Globus pallidus (tissue), 1 donor: Measurements from ENCODE around the gene PATJ.
"Not testable (repeated sequence)": the region's sequence is repeated elsewhere in the genome, so short reads cannot be mapped to it uniquely, and the experiment has no call there.

ENCODE experiments used
- DNase-seq: peaks from one replicate; pipeline ENCODE4 v3.0.0-alpha.2; 2015; ENCODE audit warnings: low spot score

The PATJ gene

DNA sequence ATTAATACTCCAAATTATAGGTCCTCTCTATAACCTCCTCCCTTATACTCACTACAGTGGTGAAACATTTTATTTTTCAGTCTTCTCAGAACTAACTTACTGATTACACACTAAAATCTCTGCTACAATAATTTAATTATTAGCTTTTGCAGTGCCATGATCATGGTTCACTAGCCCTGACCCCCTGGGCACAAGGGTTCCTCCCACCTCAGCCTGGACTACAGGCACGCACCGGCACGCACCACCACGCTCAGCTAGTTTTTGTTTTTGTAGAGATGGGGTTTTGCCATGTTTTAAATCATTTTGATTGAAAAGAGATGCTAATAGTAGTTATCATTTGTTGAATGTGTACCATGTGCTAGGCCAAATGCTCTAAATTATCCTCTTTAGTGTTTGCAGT lies 6.3 kb downstream of the PATJ start:
- no peak for DNase-seq

DNA sequence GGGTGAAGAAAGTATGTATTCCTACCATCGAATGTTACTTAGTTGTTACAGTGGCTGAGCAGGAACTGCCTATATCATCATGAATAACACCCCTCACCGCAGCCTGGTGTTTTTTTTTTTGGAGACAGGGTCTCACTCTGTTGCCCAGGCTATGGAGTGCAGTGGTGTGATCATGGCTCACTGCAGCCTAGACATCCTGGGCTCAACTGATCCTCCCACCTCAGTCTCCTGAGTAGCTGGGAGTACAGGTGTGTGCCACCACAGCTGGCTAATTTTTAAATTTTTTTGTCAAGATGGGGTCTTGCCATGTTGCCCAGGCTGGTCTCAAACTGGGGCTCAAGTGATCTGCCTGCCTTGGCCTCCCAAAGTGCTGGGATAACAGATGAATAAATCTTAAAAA lies 7.3 kb downstream of the PATJ start:
- no peak for DNase-seq

DNA sequence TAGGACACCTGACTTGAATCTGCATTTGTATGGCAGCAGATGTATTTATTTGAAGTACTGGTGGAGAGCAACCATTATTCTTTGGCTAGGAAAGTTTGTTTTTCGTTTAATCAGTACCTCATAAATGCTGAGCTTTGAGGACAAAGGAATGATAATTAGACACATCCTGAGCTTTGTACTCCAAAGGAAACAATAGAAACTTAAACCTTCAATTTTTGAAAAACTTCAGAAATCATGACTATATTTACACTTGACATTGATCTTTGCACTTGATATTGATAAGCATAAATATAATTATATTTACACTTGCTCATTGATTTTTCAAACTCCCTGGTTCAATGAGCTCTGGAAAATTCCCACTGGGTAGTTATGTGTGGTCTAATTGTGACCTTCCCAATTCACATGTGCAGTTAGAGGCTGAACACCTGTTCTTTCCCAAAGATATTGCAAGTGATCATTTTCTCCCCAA lies 10.7 kb downstream of the PATJ start:
- no peak for DNase-seq

DNA sequence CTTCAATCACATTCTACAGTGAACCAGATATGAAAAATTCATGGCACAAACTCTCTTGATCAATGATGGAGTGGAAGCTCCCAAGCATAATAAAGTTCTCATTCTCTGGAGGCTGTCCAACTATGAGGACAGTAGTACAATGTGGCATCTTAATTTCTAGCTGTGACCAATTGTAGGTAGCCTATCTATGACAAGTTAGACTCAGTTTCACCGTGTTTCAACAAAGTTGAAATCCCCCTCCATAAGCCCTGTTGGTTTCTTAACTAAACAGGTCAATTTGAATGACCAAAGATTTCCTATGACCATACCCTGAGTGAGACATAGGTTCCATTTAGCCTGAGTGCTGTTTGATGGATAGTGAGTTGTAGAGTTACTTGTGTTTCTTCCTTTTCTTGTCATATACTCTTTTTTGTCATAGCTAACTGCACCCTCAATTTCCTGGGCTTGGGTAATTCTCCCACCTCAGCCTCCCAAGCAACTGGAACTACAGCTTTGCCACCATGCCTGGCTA lies 11.8 kb downstream of the PATJ start:
- DNase-seq, result no peak

DNA sequence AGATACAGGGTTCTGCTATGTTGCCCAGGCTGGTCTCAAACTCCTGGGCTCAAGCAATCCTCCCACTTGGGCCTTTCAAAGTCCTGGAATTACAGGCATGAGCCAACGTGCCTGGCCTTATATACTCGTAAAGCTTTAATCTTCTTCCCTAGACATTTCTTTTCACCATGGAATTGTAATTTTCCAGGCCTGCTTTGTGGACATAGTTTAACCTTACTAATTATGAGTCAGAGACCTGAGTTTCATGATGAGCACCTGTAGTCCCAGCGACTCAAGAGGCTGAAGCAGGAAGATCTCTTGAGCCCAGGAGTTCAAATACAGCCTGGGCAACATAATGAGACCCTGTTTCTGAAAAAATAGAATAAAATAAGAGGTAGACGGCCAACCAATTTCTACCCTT lies 12.3 kb downstream of the PATJ start:
- DNase-seq, result no peak

DNA sequence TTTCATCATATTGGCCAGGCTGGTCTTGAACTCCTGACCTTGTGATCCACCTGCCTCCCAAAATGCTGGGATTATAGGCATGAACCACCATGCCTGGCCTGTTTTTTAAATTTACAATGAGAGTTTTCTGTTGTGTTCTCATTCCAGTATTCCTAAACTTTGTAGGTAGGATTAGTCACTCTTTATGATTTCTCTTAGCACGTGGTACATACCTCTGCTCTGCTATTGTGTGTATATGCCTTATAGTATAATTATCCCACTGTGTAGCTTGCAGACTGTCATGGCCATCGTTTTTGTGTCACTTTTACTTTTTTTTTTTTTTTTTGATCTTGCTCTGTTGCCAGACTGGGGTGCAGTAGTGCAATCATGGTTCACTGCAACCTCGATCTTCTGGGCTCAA lies 14.5 kb downstream of the PATJ start:
- no peak for DNase-seq

DNA sequence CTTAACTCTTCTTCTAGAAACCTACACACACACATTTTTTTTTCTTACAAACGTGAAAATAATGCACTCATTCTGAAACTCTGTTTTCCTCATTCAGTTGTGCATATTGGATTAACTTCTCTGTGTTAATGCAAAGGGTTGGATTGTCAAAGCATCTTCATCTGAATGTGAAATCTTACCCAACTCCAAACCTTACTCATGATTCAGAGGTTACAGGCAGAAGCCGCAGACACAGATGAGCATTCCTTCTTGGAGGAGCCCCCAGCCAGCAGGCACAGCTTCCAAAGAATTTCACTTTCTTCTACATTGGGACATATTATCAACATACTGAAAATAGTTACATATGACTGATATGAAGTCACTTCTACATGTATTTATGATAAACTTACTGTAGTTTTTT lies 15.7 kb downstream of the PATJ start:
- no peak for DNase-seq

DNA sequence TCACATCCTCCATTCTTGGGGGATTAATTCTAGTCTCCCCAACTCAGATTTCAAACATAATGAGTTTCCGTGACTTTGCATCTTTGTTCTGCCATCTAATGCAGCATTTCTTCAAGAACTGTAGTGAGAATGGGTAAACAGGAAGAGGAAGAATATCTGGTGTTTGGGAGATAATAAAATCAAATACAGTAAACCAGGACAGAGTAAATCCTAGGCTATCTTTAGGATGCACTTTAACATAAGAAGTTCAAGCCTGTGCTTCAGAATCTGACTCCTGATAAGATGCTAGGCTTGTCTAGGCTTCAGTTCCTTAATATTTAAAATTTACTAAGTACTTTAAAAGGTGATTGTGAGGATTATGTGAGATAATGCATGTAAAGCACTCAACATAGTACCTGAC lies 27.9 kb downstream of the PATJ start:
- no peak for DNase-seq

DNA sequence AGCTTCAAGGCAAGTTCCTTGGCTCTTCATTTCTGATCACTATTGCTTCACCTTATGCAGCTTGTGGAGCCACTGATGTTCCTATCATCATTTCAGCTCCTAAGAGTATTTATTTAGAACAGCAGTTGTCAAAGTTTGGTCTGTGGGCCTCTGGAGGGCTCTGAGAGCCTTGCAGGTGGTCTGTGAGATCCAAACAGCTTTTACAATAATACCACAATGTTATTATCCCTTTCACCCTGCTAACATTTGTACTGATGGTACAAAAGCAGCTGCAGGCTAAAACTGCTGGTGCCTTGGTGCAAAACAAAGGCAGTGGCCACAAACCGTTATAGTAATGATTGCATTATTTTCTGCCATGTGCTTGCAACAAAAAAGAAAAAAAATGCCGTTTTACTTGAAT lies 33.8 kb downstream of the PATJ start:
- no peak for DNase-seq

DNA sequence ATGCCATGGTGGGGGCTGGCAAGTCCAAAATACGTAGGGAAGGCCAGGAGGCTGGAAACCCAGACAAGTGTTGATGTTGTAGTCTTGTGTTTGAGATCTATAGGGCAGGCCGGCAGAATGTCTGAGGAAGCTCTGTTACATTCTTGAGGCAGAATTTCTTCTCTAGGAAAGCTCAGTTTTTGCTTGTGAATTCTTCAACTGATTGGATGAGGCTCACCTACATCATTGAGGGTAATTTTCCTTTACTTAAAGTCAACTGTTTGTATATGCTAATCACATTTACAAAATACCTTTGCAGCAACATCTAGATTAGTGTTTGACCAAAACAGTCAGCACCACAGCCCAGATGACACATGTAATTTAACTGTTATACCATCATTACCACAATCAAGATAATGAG lies 37.0 kb downstream of the PATJ start:
- DNase-seq, result no peak

DNA sequence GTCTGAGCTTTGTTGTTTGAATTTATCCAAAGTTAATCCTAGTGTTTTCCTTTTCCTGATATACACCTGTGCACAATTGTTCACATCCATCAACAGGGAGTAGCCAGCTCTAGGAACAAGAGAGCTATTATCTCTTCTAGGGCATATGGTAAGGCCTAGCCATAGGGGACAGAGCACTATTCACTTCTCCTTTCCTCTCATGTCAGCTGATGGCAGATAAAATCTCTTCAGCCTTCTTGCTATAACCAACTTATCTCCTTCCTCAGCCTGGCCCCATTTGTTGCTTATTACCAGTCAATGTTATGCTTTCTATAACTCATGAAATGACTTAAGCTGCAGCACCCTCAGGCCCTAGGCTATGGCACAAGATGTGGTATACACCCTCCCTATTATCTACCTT lies 38.9 kb downstream of the PATJ start:
- no peak for DNase-seq

DNA sequence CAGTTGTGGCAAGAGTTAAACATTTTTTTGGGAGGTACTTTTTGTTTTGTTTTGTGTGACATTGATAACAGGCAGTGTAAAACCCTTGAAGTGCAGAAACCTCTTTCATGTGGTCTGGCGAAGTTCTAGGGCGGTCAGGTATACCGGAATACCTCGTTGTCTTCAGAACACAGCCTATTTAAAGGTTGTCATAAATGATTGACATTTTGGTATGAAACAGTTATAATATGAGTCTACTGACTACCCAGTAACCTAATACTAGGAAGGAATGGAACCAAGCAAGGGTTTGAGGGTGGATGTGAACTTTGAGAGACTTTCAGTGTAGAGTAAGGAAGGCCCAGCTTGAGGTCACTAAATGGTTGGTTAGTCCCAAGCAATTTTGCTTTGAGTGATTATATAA lies 40.5 kb downstream of the PATJ start:
- no peak for DNase-seq

DNA sequence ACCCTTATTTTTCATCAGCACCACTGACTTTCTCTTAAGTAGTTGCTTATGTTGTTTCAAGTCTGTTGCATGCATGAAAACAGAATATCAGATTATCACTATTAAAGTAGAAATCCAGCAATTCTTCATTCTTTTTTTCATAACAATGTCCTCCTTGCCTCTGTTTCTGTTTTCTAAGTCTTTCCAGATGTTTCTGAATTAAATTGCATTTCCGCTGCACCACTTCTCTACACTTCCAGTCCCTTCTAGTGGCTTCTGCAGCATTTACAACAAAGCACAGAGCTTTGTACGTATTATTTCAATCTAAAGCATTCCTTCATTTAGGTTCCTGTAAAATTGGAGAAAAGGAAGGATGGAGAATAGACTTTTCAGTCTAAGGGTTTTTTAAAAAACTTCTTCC lies 42.4 kb downstream of the PATJ start:
- DNase-seq, result no peak

DNA sequence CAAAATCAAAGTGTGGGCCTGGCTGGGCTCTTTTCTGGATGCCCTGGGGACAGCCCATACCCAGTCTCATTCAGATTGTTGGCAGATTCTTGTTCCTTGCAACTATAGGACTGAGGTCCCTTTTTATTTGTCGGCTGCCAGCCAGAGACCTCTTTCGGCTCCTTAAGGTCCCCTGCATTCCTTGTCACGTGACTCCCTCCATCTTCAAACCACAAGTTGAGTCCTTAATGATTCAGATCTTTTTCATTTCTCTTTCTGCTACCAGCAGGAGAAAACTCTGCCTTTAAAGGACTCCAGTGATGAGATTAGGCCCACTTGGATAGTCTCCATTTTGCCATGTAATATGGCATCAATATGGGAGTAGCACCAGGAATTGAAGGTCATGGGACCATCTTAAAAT lies 48.6 kb downstream of the PATJ start:
- DNase-seq, result no peak

DNA sequence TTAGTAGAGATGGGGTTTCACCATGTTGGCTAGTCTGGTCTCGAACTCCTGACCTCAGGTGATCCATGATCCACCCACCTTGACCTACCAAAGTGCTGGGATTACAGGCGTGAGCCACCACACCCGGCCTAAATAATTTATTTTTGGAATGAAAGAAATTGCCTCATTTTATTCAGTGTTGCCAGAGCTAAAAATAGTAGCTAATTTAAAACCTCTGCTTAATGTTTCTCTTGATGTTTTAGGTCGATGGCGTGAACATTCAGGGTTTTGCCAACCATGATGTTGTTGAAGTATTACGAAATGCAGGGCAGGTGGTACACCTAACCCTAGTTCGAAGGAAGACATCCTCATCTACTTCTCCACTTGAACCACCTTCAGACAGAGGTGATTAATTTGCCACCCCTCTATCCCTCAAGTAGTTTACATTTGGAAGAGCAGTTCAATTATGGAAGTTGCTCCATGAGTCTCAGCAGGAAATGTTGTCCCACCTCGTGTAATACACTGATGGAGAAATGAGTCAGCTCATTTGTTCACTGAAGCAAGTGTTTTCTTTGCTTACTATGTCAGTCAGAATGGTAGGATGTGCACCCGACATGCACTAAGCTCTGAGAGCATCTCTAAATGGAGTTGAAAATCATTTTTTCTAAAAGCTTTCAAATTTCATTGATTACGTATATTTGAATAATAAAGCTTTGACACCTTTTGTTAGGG lies 54.9 kb downstream of the PATJ start:
- DNase-seq, result no peak

DNA sequence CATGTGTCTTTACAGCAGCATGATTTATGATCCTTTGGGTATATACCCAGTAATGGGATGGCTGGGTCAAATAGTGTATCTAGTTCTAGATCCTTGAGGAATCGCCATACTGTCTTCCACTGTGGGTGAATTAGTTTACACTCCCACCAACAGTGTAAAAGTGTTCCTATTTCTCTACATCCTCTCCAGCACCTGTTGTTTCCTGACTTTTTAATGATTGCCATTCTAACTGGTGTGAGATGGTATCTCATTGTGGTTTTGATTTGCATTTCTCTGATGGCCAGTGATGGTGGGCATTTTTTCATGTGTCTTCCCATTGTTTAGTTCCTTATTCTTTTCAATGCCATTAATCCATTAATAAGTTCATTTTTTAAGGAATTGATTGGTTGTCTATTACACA lies 58.8 kb downstream of the PATJ start:
- not testable (repeated sequence) for DNase-seq

DNA sequence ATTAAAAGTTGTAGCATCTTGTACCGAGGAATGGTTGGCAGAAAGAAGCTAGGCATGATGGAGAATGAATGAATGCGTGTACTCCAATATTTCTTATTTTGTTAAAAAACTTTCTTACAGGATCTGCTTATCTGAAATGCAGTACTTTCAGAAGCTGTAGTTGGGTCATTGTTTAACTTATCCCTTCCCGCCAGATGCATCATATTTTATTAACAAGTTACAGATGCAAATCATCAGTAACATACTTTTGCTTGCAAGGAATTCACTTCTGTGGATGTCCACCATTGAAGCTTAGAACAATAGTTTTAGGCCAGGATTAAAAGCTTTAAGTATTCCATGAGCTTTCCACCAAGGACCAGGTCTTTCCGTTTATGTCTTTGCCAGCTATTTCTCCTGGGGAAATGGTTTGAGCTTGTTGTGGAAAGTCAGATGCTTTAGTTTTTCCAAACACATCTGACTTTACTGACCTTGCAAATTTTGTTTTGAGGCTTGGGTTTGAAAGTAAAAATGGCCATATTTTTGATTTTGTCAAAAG lies 65.4 kb downstream of the PATJ start:
- DNase-seq, result no peak

DNA sequence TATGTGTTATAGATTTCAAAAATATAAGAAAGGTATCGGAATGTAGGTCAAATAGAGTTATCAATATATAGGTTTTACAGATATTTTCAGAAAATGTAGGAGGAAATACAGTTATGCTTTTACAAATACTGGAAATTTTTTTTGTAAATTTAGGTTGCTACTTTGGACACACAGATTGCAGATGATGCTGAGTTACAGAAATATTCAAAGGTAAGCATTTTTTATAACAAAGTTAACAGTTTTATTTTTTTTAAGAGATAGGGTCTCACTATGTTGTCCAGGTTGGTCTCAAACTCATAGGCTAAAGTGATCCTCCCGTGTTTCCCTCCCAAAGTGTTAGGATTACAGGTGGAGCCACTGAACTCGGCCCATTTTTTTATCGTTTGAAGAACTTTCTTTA lies 66.0 kb downstream of the PATJ start:
- no peak for DNase-seq

DNA sequence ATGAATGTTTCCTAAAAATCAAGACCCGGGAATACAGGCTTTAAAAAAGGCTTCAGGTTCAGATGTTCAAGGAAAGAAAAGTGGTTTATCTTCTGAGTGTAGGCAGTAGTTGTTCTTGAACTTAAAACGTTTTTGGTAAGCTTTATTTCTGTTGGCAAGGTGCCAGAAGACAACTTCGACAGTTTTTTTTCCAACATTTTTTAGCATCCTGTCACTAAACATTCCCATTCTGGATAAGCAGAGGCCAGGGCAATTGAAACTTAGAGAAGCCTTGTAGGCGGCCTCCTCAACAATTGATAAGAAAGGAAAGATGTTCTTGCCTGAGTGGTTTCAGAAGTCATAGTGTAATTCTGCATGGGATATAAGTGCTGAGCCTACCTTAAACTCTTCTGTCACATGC lies 66.7 kb downstream of the PATJ start:
- no peak for DNase-seq

DNA sequence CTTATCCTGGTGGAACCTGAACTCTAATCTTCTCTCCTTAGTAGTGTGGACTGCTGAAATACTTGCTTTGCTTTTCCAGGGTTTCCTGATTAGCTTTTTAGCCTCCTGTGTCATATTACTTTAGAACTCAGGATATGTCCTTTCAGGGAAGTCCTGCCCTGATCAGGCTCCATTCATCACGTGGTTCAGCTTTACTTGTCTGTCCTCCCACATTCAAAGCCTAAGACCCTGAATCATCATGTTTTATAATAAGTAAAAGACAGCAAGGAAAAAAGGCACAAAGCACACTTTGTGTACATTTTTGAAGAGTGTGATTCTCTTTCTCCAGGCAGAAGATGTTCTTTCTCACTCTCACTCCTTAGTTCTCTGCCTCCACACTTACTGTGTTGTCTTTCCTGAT lies 70.6 kb downstream of the PATJ start:
- DNase-seq, result no peak

DNA sequence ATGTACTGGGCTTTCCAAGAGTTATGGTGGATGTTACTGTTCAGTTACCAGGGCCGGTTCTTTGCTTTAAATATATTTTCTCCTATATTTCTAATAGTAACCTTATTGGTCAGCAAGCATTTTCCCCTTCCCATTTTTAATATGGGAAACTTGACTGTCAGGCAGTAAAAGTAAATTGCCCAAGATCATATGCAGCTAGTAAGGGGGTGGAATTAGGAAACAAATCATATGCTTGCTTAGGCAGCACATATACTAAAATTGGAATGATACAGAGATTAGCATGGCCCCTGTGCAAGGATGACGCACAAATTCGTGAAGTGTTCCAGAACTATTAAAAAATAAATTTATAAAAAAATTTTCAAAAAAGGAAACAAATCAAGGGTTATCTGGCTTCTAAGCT lies 73.9 kb downstream of the PATJ start:
- no peak for DNase-seq

DNA sequence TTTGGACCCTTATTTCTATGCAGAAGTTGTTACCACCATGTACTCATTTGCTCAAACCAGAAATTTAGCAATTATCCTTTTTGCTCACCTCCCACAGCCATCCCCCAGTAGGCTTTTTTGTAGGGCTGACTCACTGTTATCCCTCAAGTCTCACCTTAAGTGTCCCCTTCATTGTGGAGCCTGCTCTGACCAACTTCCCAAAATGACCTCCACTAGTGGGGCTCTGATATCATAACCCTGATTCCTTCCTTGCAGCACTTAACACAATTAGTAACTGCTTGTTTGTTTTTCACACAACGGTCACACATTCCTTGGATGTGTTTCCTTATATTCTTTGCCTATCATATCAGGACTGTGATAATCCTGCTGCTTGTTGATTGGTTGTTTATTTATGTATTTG lies 76.7 kb downstream of the PATJ start:
- no peak for DNase-seq

DNA sequence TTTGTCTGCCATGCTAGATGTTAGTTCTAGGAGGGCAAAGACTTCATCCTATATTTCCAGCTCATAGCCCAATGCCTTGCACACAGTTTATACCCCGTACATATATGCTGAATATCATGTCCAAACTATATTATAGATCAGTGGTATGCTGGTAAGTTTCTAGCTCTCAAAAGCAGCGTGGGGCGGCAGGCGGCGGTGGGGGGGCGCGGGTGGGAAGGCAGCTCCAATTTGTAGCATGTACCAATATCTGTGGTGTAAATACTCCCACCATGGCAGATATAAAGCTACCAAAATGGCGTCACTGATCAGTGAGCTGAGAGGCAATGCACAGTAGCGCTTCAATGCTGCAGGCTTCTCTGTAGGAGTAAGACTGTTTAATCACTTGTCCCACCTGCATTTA lies 77.1 kb downstream of the PATJ start:
- DNase-seq, result no peak

DNA sequence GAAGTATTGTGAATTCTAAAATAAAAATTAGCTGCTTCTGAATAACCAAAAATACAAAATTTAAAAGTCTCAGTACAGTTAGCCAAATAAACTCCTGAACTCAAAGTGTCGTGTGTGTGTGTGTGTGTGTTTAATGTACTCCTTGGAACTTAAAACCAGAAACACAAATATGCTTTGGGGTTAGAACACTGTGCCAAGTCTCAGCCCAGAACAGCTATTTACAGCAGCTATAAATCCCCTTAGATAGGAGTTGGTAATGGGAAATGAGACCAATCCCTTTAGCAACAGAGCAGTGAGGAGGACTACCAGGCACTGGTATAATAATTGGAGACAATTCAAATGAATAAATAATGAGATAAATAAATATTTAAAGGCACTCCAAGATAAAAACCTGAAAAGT lies 83.1 kb downstream of the PATJ start:
- no peak for DNase-seq
